Heart right ventricle (tissue), 16 donors: ENCODE measurements around the gene DRAM1. TPM values are rescaled to one million over a fixed set of nuclear protein-coding genes. Genes with fewer than 3 reads are reported as not detected.

Source experiments
- ATAC-seq, 8 donors: fragments of 200-7000 bp; cut with Tn5 transposase; one replicate each; pipeline ENCODE4 v1.9.1; 2020; ENCODE audit warnings: mild to moderate bottlenecking in 8 of 8, moderate library complexity in 8 of 8, moderate number of reproducible peaks in 1 of 8
- DNase-seq, 2 donors: peaks; one replicate each; pipeline ENCODE4 v3.0.0-alpha.2; 2020
- H3K27ac ChIP-seq, 10 donors: fragments of 200-600 bp; sonication (generic) in 2 of 10; one replicate each; pipeline versions ENCODE4 v1.5.0 to v1.8.0; 2020 to 2022; ENCODE audit warnings: mild to moderate bottlenecking in 3 of 10
- H3K27me3 ChIP-seq, 7 donors: fragments of 200-600 bp; one replicate each; pipeline ENCODE4 v1.8.0; 2021 to 2022; ENCODE audit warnings: mild to moderate bottlenecking in 2 of 7
- H3K36me3 ChIP-seq, 9 donors: fragments of 200-600 bp; sonication (generic) in 1 of 9; one replicate each; pipeline versions ENCODE4 v1.5.0 to v1.8.0; 2020 to 2022; ENCODE audit warnings: mild to moderate bottlenecking in 2 of 9
- H3K4me1 ChIP-seq, 9 donors: fragments of 200-600 bp; sonication (generic) in 1 of 9; one replicate each; pipeline versions ENCODE4 v1.5.0 to v1.8.0; 2020 to 2022; ENCODE audit warnings: mild to moderate bottlenecking in 4 of 9
- H3K4me3 ChIP-seq, 10 donors: fragments of 200-600 bp; sonication (generic) in 2 of 10; one replicate each; pipeline versions ENCODE4 v1.5.0 to v1.8.0; 2020 to 2022; ENCODE audit warnings: mild to moderate bottlenecking in 7 of 10, moderate library complexity in 2 of 10
- H3K9me3 ChIP-seq, 11 donors: fragments of 200-600 bp in 10 of 11; sonication (generic) in 2 of 11; one replicate each; pipeline versions ENCODE4 v1.5.0 to v1.8.0; 2013 to 2022; ENCODE audit warnings: mild to moderate bottlenecking in 2 of 11, control low read depth in 1 of 11, moderate library complexity in 1 of 11
- CTCF ChIP-seq, 9 donors: fragments of 200-600 bp; sonication (generic) in 2 of 9; IDR thresholded peaks; one replicate each; pipeline versions ENCODE4 v1.5.0 to v1.8.0; 2021 to 2022; ENCODE audit warnings: antibody characterized with exemption in 9 of 9, mild to moderate bottlenecking in 5 of 9, moderate library complexity in 1 of 9
- WGBS, 2 donors: extraction: QIAGEN DNeasy Blood & Tissue Kit; methylation state at CpG; one replicate each; pipeline ENCODE4 v1.1.7; 2013; ENCODE audit warnings: inconsistent platforms in 1 of 2; 5-methylcytosine and 5-hydroxymethylcytosine counted together
- intact Hi-C, 10 donors: fragments of 100-400 bp; cut with DNase I; formaldehyde crosslinking; loops; one replicate each; pipeline versions ENCODE4 v1.11.1 to v1.14.2; 2022
- polyA plus RNA-seq, 2 donors: library from polyadenylated mRNA; stranded (reverse); fragments of 200-250 nt; gene quantifications; one replicate each; pipeline ENCODE4 v1.2.3, GENCODE V29; 2013
- total RNA-seq, 10 donors: library from RNA; stranded (reverse); fragmentation: NEBNext Ultra II Directional in 3 of 10; extraction: Animal tissue kit (Norgen Biotek cat#: 25700) in 3 of 10; gene quantifications; one replicate each; pipeline versions ENCODE4 v1.2.1 to v1.2.4, GENCODE V29; 2021 to 2023
- donor health status: Arrhythmogenic right ventricular cardiomyopathy.
- donor health status: ischemic (EF 13 %, LVEDD 7.1; RV severe dilation, severe dysfunction).
- donor health status: healthy with polysubstance abuse.
- donor health status: DM: no; HTN: yes; CAD: no.
- donor health status: DM: no; HTN: no; CAD: no.
- donor health status: ischemic (EF 25% LVEDD 6.9; RV normal size, moderate dysfunction).
- donor health status: ischemic (EF 25% LVEDD 5.7; RV mildly dilated, moderate dysfunction).
- donor health status: healthy.
- donor health status: DM: yes; HTN: yes; CAD: no.
- donor health status: Ischemic cardiomyopathy.
- donor health status: ischemic (EF 35%, LVEDD 5.7; RV mildly dilated, moderate dysfunction).
- donor health status: nonischemic (EF 11% LVEDD 7.7; RV severe dilation, severe dysfunction).
- donor health status: DM: yes; HTN: yes; CAD: no.
- donor health status: PGD.
- donor health status: ischemic (EF 29% LVEDD 5.4; RV normal size, mild dysfunction).
- donor health status: nonischemic (EF 23%, LVEDD 6.1; RV moderate dilation, normal function).

DRAM1 gene
- total and polyA plus RNA-seq, 12 donors, result 2.4 to 19.6 (median 3.7) TPM

GRCh38 chr12:101941306-101942249, 64.2 kb downstream of the DRAM1 start:
- no peaks in the 10 kb centered on the region for H3K9me3 ChIP-seq
- peak overlapping the region in 4 of 10 donors; percentile 32 to 75 (median 66) for H3K27ac ChIP-seq
- H3K36me3 ChIP-seq, result no peaks in the 10 kb centered on the region
- no peak for TF ChIP-seq CTCF (IDR thresholded peaks at IDR 0.05)
- intact Hi-C loops, result loop anchor here in 9 of 10 donors (5.0 to 10.0 kb wide), 5 partner anchors 541 to 873 kb away; partner anchors contain the start of gene IGF1 (in 6 of the 9)
- 56 to 80% methylated on average over 4 of the region's 4 CpGs for WGBS, 2 donors
- no peak for DNase-seq
- no peaks in the 10 kb centered on the region for H3K27me3 ChIP-seq
- H3K4me3 ChIP-seq, result no peak overlapping the region
- peaks cover 0 to 25% (median 3%) of the 10 kb centered on the region in 9 donors for H3K4me1 ChIP-seq
- ATAC-seq, result no peak

GRCh38 chr12:101942250-101942605, 64.8 kb downstream of the DRAM1 start:
- intact Hi-C loops, result loop anchor here in 9 of 10 donors (5.0 to 10.0 kb wide), 5 partner anchors 540 to 873 kb away; partner anchors contain the start of gene IGF1 (in 6 of the 9)
- Histone ChIP-seq H3K9me3 (no peaks in the 10 kb centered on the region), H3K4me3 (no peak overlapping the region), H3K27ac (peak overlapping the region in 1 of 10 donors; percentile 67), H3K27me3 (no peaks in the 10 kb centered on the region), H3K4me1 (peaks cover 0 to 25% (median under 1%) of the 10 kb centered on the region in 9 donors), H3K36me3 (no peaks in the 10 kb centered on the region)
- WGBS, 2 donors, result 100% methylated on average over 1 of the region's 1 CpG
- no peak for TF ChIP-seq CTCF (IDR thresholded peaks at IDR 0.05)
- no peak for DNase-seq
- ATAC-seq, result no peak

- TF ChIP-seq CTCF (IDR thresholded peaks at IDR 0.05), result no peak
- intact Hi-C loops, result loop anchor here in 4 of 10 donors (10.0 kb wide), 3 partner anchors 539 to 869 kb away; partner anchors contain the start of gene IGF1 (in 2 of the 4)
- peaks cover 0 to 14% (median 0%) of the 10 kb centered on the region in 9 donors for H3K4me1 ChIP-seq
- no peaks in the 10 kb centered on the region for H3K36me3 ChIP-seq
- no peak for ATAC-seq
- H3K4me3 ChIP-seq, result no peak overlapping the region
- 71 to 74% methylated on average over 15 of the region's 15 CpGs for WGBS, 2 donors
- no peak for DNase-seq
- no peak overlapping the region for H3K27ac ChIP-seq
- no peaks in the 10 kb centered on the region for H3K27me3 ChIP-seq
- no peaks in the 10 kb centered on the region for H3K9me3 ChIP-seq
These were observed 68.2 kb downstream of the DRAM1 start for GRCh38 chr12:101945369-101946232.

GRCh38 chr12:101946233-101946611, 68.8 kb downstream of the DRAM1 start:
- Histone ChIP-seq H3K4me3 (no peak overlapping the region), H3K9me3 (no peaks in the 10 kb centered on the region), H3K27ac (no peak overlapping the region), H3K27me3 (no peaks in the 10 kb centered on the region), H3K4me1 (peaks cover 0 to 7% (median 0%) of the 10 kb centered on the region in 9 donors), H3K36me3 (no peaks in the 10 kb centered on the region)
- ATAC-seq (no peak), DNase-seq (no peak)
- WGBS, 2 donors, result 83 to 84% methylated on average over 1 of the region's 1 CpG
- intact Hi-C loops, result loop anchor here in 4 of 10 donors (10.0 kb wide), 3 partner anchors 539 to 869 kb away; partner anchors contain the start of gene IGF1 (in 2 of the 4)
- TF ChIP-seq CTCF (IDR thresholded peaks at IDR 0.05), result no peak
